Loucy (cell line): ENCODE results near the gene GPR15.

Experiments
- H2AFZ ChIP-seq: fragments of 200-600 bp; sonication (generic); 2 replicates; pipeline ENCODE4 v1.6.0; 2016; ENCODE audit warnings: antibody characterized with exemption, mild to moderate bottlenecking, low read length, moderate library complexity
- H3F3A ChIP-seq: fragments of 200-600 bp; 2 replicates; pipeline ENCODE4 v1.6.0; 2016; ENCODE audit warnings: antibody characterized with exemption, low read depth, mild to moderate bottlenecking
- H3K27me3 ChIP-seq: fragments of 200-600 bp; sonication (generic); 2 replicates; pipeline ENCODE4 v1.6.1; 2014; ENCODE audit warnings: low read length, mild to moderate bottlenecking; ENCODE audit not compliant: insufficient read depth, poor library complexity, severe bottlenecking
- H3K36me3 ChIP-seq: fragments of 200-600 bp; sonication (generic); 2 replicates; pipeline ENCODE4 v1.6.1; 2016; ENCODE audit warnings: low read length; ENCODE audit not compliant: insufficient read depth
- H3K4me1 ChIP-seq: fragments of 200-600 bp; sonication (generic); 2 replicates; pipeline ENCODE4 v1.5.1; 2014; ENCODE audit warnings: low read length, mild to moderate bottlenecking; ENCODE audit not compliant: insufficient read depth, poor library complexity, severe bottlenecking
- H3K4me2 ChIP-seq: fragments of 200-600 bp; sonication (generic); 2 replicates; pipeline ENCODE4 v1.6.0; 2014; ENCODE audit warnings: antibody characterized with exemption, low read length, low read depth, mild to moderate bottlenecking; ENCODE audit not compliant: poor library complexity, severe bottlenecking
- H3K4me3 ChIP-seq: fragments of 200-600 bp; sonication (generic); 2 replicates; pipeline ENCODE4 v1.5.1; 2014; ENCODE audit warnings: low read length, mild to moderate bottlenecking, mixed read lengths; ENCODE audit not compliant: poor library complexity, severe bottlenecking
- H3K79me2 ChIP-seq: fragments of 200-600 bp; sonication (generic); 2 replicates; pipeline ENCODE4 v1.6.1; 2014; ENCODE audit warnings: low read length; ENCODE audit not compliant: insufficient read depth
- H3K9ac ChIP-seq: fragments of 200-600 bp; sonication (generic); 2 replicates; pipeline ENCODE4 v1.6.0; 2014; ENCODE audit warnings: mild to moderate bottlenecking, low read depth, low read length, moderate library complexity; ENCODE audit not compliant: poor library complexity, severe bottlenecking
- H3K9me2 ChIP-seq: fragments of 200-600 bp; sonication (generic); replicated peaks from 2 replicates; pipeline ENCODE4 v1.6.1; 2016; ENCODE audit warnings: low read depth, low read length, mixed read lengths
- H3K9me3 ChIP-seq: fragments of 200-600 bp; sonication (generic); 2 replicates; pipeline ENCODE4 v1.6.1; 2014; ENCODE audit warnings: mild to moderate bottlenecking, antibody characterized with exemption, low read length, low read depth; ENCODE audit not compliant: insufficient read depth
- H4K20me1 ChIP-seq: fragments of 200-600 bp; sonication (generic); 2 replicates; pipeline ENCODE4 v1.6.0; 2014; ENCODE audit warnings: antibody characterized with exemption, low read length, mild to moderate bottlenecking; ENCODE audit not compliant: insufficient read depth, poor library complexity, severe bottlenecking
- EZH2phosphoT487 ChIP-seq: fragments of 200-600 bp; IDR thresholded peaks from 2 replicates; pipeline ENCODE4 v1.6.1; 2018; ENCODE audit warnings: antibody characterized with exemption, mild to moderate bottlenecking, moderate library complexity, borderline replicate concordance
- TF ChIP-seq, protein P1 (sequence below): fragments of 200-600 bp; sonication (generic); conservative IDR thresholded peaks from 2 replicates; pipeline ENCODE4 v1.5.1; 2014; ENCODE audit warnings: mild to moderate bottlenecking, antibody characterized with exemption, low read length

GPR15 gene

DNA sequence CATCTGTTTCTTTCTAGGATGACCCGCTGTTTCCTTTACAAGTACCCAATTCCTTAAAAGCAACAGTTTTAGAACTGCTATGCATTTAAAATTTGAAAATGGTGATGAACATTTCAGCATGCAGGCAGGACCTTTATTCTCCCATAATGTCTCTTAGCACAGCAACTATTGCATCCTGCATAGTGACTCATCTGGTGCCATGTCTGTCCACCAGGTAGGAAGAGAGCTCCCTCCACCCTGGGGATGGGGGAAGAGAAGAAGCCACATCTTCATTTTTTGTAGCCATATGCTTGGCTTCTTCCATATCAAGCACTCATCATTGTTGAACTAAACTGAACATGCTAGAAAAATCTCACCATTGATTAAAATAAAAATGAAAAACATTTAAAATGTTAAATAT is 9.9 kb downstream of the GPR15 start:
- no peak overlapping the region for H2AFZ ChIP-seq
- TF ChIP-seq, protein P1, sequence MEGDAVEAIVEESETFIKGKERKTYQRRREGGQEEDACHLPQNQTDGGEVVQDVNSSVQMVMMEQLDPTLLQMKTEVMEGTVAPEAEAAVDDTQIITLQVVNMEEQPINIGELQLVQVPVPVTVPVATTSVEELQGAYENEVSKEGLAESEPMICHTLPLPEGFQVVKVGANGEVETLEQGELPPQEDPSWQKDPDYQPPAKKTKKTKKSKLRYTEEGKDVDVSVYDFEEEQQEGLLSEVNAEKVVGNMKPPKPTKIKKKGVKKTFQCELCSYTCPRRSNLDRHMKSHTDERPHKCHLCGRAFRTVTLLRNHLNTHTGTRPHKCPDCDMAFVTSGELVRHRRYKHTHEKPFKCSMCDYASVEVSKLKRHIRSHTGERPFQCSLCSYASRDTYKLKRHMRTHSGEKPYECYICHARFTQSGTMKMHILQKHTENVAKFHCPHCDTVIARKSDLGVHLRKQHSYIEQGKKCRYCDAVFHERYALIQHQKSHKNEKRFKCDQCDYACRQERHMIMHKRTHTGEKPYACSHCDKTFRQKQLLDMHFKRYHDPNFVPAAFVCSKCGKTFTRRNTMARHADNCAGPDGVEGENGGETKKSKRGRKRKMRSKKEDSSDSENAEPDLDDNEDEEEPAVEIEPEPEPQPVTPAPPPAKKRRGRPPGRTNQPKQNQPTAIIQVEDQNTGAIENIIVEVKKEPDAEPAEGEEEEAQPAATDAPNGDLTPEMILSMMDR: no peak
- TF ChIP-seq EZH2phosphoT487: no peak
- no peaks in the 10 kb centered on the region for H3F3A ChIP-seq
- H3K4me3 ChIP-seq: no peak overlapping the region
- no peaks in the 10 kb centered on the region for H3K4me1 ChIP-seq
- H3K9me3 ChIP-seq: no peaks in the 10 kb centered on the region
- H3K9ac ChIP-seq: no peak overlapping the region
- H4K20me1 ChIP-seq: no peaks in the 10 kb centered on the region
- no peaks in the 10 kb centered on the region for H3K27me3 ChIP-seq
- H3K4me2 ChIP-seq: no peak overlapping the region
- no peaks in the 10 kb centered on the region for H3K9me2 ChIP-seq
- no peaks in the 10 kb centered on the region for H3K36me3 ChIP-seq
- H3K79me2 ChIP-seq: no peaks in the 10 kb centered on the region

DNA sequence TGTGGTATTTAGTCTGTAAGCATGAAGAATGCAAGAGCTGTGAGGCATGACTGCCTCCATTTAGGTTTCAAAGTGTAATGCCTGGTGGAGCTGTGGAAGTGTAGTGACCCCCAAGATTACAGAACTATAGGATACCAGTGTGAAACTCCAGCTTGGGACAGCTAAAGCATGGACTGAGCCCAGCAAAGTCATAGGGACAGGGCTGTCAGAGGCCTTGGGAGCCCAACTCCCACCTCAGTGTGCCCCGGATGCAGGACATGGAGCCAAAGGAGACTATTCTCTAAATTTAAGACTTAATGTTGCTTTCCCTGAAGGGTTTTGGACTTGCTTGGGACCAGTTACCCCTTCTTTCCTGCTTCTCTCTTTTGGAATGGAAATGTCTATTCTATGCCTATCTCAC is 10.8 kb downstream of the GPR15 start:
- no peaks in the 10 kb centered on the region for H3F3A ChIP-seq
- H3K36me3 ChIP-seq: no peaks in the 10 kb centered on the region
- no peak overlapping the region for H3K4me2 ChIP-seq
- H3K9ac ChIP-seq: no peak overlapping the region
- H3K79me2 ChIP-seq: no peaks in the 10 kb centered on the region
- H3K9me3 ChIP-seq: no peaks in the 10 kb centered on the region
- H2AFZ ChIP-seq: no peak overlapping the region
- H3K4me3 ChIP-seq: no peak overlapping the region
- no peaks in the 10 kb centered on the region for H4K20me1 ChIP-seq
- H3K9me2 ChIP-seq: no peaks in the 10 kb centered on the region
- TF ChIP-seq EZH2phosphoT487: no peak
- H3K4me1 ChIP-seq: no peaks in the 10 kb centered on the region
- no peaks in the 10 kb centered on the region for H3K27me3 ChIP-seq

DNA sequence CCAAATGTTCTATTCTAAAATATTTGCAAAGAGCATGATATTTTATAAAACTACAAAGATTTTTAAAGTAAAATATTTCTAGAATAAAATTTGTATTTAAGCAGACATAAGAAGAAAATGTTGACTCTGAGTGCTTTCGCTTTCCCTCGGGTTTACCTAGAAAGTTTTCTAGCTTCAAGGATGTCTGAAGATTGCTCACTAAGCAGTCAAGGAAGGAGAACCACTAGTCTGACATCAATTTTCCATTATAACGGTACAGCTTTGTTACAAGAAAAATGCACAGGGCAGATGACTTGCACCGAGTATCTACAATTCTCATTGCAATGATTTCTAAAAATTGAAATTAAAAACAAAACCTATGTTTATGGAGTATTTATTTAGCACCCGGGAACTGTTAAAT is 14.2 kb downstream of the GPR15 start:
- no peak for TF ChIP-seq EZH2phosphoT487
- TF ChIP-seq, protein P1: no peak
- no peak overlapping the region for H2AFZ ChIP-seq
- no peak overlapping the region for H3K4me2 ChIP-seq
- H3F3A ChIP-seq: no peaks in the 10 kb centered on the region
- no peaks in the 10 kb centered on the region for H4K20me1 ChIP-seq
- H3K9ac ChIP-seq: no peak overlapping the region
- no peaks in the 10 kb centered on the region for H3K9me3 ChIP-seq
- H3K79me2 ChIP-seq: no peaks in the 10 kb centered on the region
- H3K27me3 ChIP-seq: no peaks in the 10 kb centered on the region
- H3K4me1 ChIP-seq: no peaks in the 10 kb centered on the region
- no peaks in the 10 kb centered on the region for H3K9me2 ChIP-seq
- H3K4me3 ChIP-seq: no peak overlapping the region
- no peaks in the 10 kb centered on the region for H3K36me3 ChIP-seq

DNA sequence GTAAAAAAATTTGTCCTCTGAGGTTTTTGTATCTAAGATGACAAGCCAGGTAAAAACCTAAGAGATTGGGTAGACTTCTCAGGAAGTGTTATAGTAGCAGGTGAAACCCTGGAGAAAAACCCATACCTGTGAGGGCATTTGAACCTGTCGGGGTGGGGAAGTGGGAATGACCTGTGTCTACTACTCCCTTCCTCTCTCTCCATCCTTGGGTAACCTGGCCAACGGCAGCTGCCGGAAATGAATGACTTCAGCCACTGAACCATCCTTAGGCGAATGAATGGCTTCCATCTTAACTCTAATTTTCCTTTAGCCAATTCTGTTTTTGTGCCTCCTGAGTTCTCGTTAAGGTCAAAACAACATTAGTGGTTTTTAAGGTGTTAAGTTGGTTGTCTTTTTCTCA is 16.8 kb downstream of the GPR15 start:
- no peak overlapping the region for H3K9ac ChIP-seq
- TF ChIP-seq, protein P1: no peak
- TF ChIP-seq EZH2phosphoT487: no peak
- no peaks in the 10 kb centered on the region for H3K79me2 ChIP-seq
- no peaks in the 10 kb centered on the region for H3K4me1 ChIP-seq
- H3K9me2 ChIP-seq: no peaks in the 10 kb centered on the region
- H3F3A ChIP-seq: no peaks in the 10 kb centered on the region
- no peaks in the 10 kb centered on the region for H3K27me3 ChIP-seq
- H4K20me1 ChIP-seq: no peaks in the 10 kb centered on the region
- H2AFZ ChIP-seq: no peak overlapping the region
- H3K4me3 ChIP-seq: no peak overlapping the region
- H3K9me3 ChIP-seq: no peaks in the 10 kb centered on the region
- H3K36me3 ChIP-seq: no peaks in the 10 kb centered on the region
- H3K4me2 ChIP-seq: no peak overlapping the region
